ENCODE results near the gene ZNF594.

ZNF594 gene

GRCh38 chr17:5203908-5204294 lies 12.2 kb upstream of the ZNF594 start:
- Histone ChIP-seq H3K4me1 (ENCODE audit: control insufficient read depth in 1 of 2, insufficient read depth in 1 of 2, low read depth in 1 of 2, low read length in 1 of 2) (no peaks in the 10 kb centered on the region), H3K27ac (no peak overlapping the region), H3K9me3 (no peaks in the 10 kb centered on the region), H3K36me3 (no peaks in the 10 kb centered on the region), H3K27me3 (no peaks in the 10 kb centered on the region), H3K4me3 (ENCODE audit: low read depth in 1 of 2, low read length in 1 of 2) (no peak overlapping the region)
- no peak for TF ChIP-seq CTCF (IDR thresholded peaks at IDR 0.05)

- Histone ChIP-seq H3K27me3 (no peaks in the 10 kb centered on the region), H3K9me3 (no peaks in the 10 kb centered on the region), H3K4me3 (ENCODE audit: low read depth in 1 of 2, low read length in 1 of 2) (no peak overlapping the region), H3K4me1 (ENCODE audit: control insufficient read depth in 1 of 2, insufficient read depth in 1 of 2, low read depth in 1 of 2, low read length in 1 of 2) (no peaks in the 10 kb centered on the region), H3K36me3 (no peaks in the 10 kb centered on the region), H3K27ac (no peak overlapping the region)
- TF ChIP-seq CTCF (IDR thresholded peaks at IDR 0.05), result no peak
Measured at GRCh38 chr17:5203178-5203907, 11.7 kb upstream of the ZNF594 start.

GRCh38 chr17:5201011-5201410 lies 9.3 kb upstream of the ZNF594 start:
- H3K27ac ChIP-seq, result no peak overlapping the region
- no peak overlapping the region for H3K4me3 ChIP-seq (ENCODE audit: low read depth in 1 of 2, low read length in 1 of 2)
- no peaks in the 10 kb centered on the region for H3K9me3 ChIP-seq
- no peaks in the 10 kb centered on the region for H3K27me3 ChIP-seq
- H3K4me1 ChIP-seq (ENCODE audit: control insufficient read depth in 1 of 2, insufficient read depth in 1 of 2, low read depth in 1 of 2, low read length in 1 of 2), result no peaks in the 10 kb centered on the region
- no peaks in the 10 kb centered on the region for H3K36me3 ChIP-seq
- no peak for TF ChIP-seq CTCF (IDR thresholded peaks at IDR 0.05)

- no peaks in the 10 kb centered on the region for H3K9me3 ChIP-seq
- H3K36me3 ChIP-seq, result no peaks in the 10 kb centered on the region
- no peak overlapping the region for H3K4me3 ChIP-seq (ENCODE audit: low read depth in 1 of 2, low read length in 1 of 2)
- no peak for TF ChIP-seq CTCF (IDR thresholded peaks at IDR 0.05)
- no peaks in the 10 kb centered on the region for H3K4me1 ChIP-seq (ENCODE audit: control insufficient read depth in 1 of 2, insufficient read depth in 1 of 2, low read depth in 1 of 2, low read length in 1 of 2)
- no peaks in the 10 kb centered on the region for H3K27me3 ChIP-seq
- no peak overlapping the region for H3K27ac ChIP-seq
Measured at GRCh38 chr17:5200360-5200759, 8.7 kb upstream of the ZNF594 start.

- no peaks in the 10 kb centered on the region for H3K27me3 ChIP-seq
- TF ChIP-seq CTCF (IDR thresholded peaks at IDR 0.05), result no peak
- H3K4me1 ChIP-seq (ENCODE audit: control insufficient read depth in 1 of 2, insufficient read depth in 1 of 2, low read depth in 1 of 2, low read length in 1 of 2), result no peaks in the 10 kb centered on the region
- H3K27ac ChIP-seq, result no peak overlapping the region
- no peaks in the 10 kb centered on the region for H3K9me3 ChIP-seq
- H3K36me3 ChIP-seq, result no peaks in the 10 kb centered on the region
- H3K4me3 ChIP-seq (ENCODE audit: low read depth in 1 of 2, low read length in 1 of 2), result no peak overlapping the region
Measured at GRCh38 chr17:5198472-5198871, 6.8 kb upstream of the ZNF594 start.
